GM13976 (cell line): ENCODE measurements around the gene IQSEC3.
A peak's percentile ranks its signal among the peaks of the same experiment; 100 is the strongest.
"Not testable (repeated sequence)": the region's sequence is repeated elsewhere in the genome, so short reads cannot be mapped to it uniquely, and the experiment has no call there.

Experiments
- DNase-seq: peaks from one replicate; pipeline ENCODE4 v3.0.0; 2012; ENCODE audit warnings: low spot score
- CTCF ChIP-seq: IDR thresholded peaks from 2 replicates; pipeline ENCODE4 v1.5.1; 2012; ENCODE audit warnings: borderline replicate concordance, mild to moderate bottlenecking; ENCODE audit not compliant: insufficient read depth; ENCODE audit errors: extremely low read depth, missing control alignments, control extremely low read depth
- in situ Hi-C: fragments of 300-500 bp; cut with MboI; formaldehyde crosslinking; loops from one replicate; pipeline ENCODE4 v1.12.0; 2022; ENCODE audit warnings: low sequenced_read_pairs, mixed read lengths, inconsistent platforms; ENCODE audit not compliant: unreplicated experiment

IQSEC3 gene

GRCh38 chr12:211639-212414 lies 145.3 kb downstream of the IQSEC3 start:
- in situ Hi-C loops = no loop called here
- DNase-seq = no peak

GRCh38 chr12:212415-212714 lies 145.8 kb downstream of the IQSEC3 start:
- TF ChIP-seq CTCF = no peak
- in situ Hi-C loops = no loop called here
- peak; percentile 58 for DNase-seq

More at GRCh38 chr12:211639-212414, 145.3 kb downstream of the IQSEC3 start:
- no peak for TF ChIP-seq CTCF

GRCh38 chr12:212715-213526 lies 146.4 kb downstream of the IQSEC3 start:
- no peak for DNase-seq
- in situ Hi-C loops = no loop called here
- no peak for TF ChIP-seq CTCF

GRCh38 chr12:213527-213932 lies 147.0 kb downstream of the IQSEC3 start:
- no peak for DNase-seq
- no peak for TF ChIP-seq CTCF
- in situ Hi-C loops = no loop called here

- no peak for DNase-seq
- in situ Hi-C loops = no loop called here
- TF ChIP-seq CTCF = no peak
These were observed 147.6 kb downstream of the IQSEC3 start, which contains the start of gene SLC6A12 for GRCh38 chr12:214003-214741. Gene SLC6A12, minus strand, starts transcription at chr12:214157. Its CDS starts 4,171 bp downstream, at chr12:209986.

- DNase-seq = no peak
- in situ Hi-C loops = no loop called here
- TF ChIP-seq CTCF = no peak
These were observed 148.5 kb downstream of the IQSEC3 start for GRCh38 chr12:215116-215515.

GRCh38 chr12:217029-217428 lies 150.5 kb downstream of the IQSEC3 start:
- in situ Hi-C loops = not testable (repeated sequence)

More at GRCh38 chr12:217029-217428, 150.5 kb downstream of the IQSEC3 start:
- not testable (repeated sequence) for DNase-seq
